GM04503 (cell line): ENCODE results near the gene BOLA3.
"Not testable (repeated sequence)": the region's sequence is repeated elsewhere in the genome, so short reads cannot be mapped to it uniquely, and the experiment has no call there.

Source experiments
- DNase-seq: peaks from one replicate; pipeline ENCODE4 v3.0.0-alpha.2; 2012; ENCODE audit warnings: low read depth

Gene BOLA3

GRCh38 chr2:74101574-74102300, 46.0 kb downstream of the BOLA3 start:
- DNase-seq: no peak

GRCh38 chr2:74100254-74101216, 47.2 kb downstream of the BOLA3 start:
- no peak for DNase-seq

- no peak for DNase-seq
Observed at GRCh38 chr2:74099835-74100234, 47.9 kb downstream of the BOLA3 start.

- no peak for DNase-seq
Observed at GRCh38 chr2:74099271-74099670, 48.4 kb downstream of the BOLA3 start.

GRCh38 chr2:74097574-74097973, 50.1 kb downstream of the BOLA3 start:
- DNase-seq: no peak

GRCh38 chr2:74096052-74096451, 51.7 kb downstream of the BOLA3 start:
- DNase-seq: no peak

GRCh38 chr2:74095632-74096031, 52.1 kb downstream of the BOLA3 start:
- no peak for DNase-seq

GRCh38 chr2:74094291-74094690, 53.4 kb downstream of the BOLA3 start:
- no peak for DNase-seq

- no peak for DNase-seq
Observed at GRCh38 chr2:74093840-74094239, 53.9 kb downstream of the BOLA3 start.

- DNase-seq: no peak
Observed at GRCh38 chr2:74093426-74093825, 54.3 kb downstream of the BOLA3 start.

GRCh38 chr2:74092275-74092674, 55.4 kb downstream of the BOLA3 start:
- no peak for DNase-seq

- no peak for DNase-seq
Observed at GRCh38 chr2:74091391-74091790, 56.3 kb downstream of the BOLA3 start.

GRCh38 chr2:74089816-74090745, 57.6 kb downstream of the BOLA3 start:
- no peak for DNase-seq

- DNase-seq: not testable (repeated sequence)
Observed at GRCh38 chr2:74088676-74089075, 59.0 kb downstream of the BOLA3 start.

- DNase-seq: no peak
Observed at GRCh38 chr2:74087696-74088095, 60.0 kb downstream of the BOLA3 start.

- no peak for DNase-seq
Observed at GRCh38 chr2:74086021-74086420, 61.7 kb downstream of the BOLA3 start.
